GM10847 (cell line): ENCODE data around the gene B4GALT1.

Experiments used
- POLR2A ChIP-seq: IDR thresholded peaks from 2 replicates; pipeline ENCODE4 v1.6.1; 2011; ENCODE audit not compliant: insufficient read length; ENCODE audit errors: extremely low read depth

B4GALT1 gene

GRCh38 chr9:33157960-33158842, 8.9 kb downstream of the B4GALT1 start:
- no peak for TF ChIP-seq POLR2A

GRCh38 chr9:33155393-33155792, 11.7 kb downstream of the B4GALT1 start:
- TF ChIP-seq POLR2A: no peak

GRCh38 chr9:33154371-33154770, 12.8 kb downstream of the B4GALT1 start:
- no peak for TF ChIP-seq POLR2A

- TF ChIP-seq POLR2A: no peak
These were observed 13.5 kb downstream of the B4GALT1 start for GRCh38 chr9:33153666-33154065.

GRCh38 chr9:33153001-33153400, 14.1 kb downstream of the B4GALT1 start:
- TF ChIP-seq POLR2A: no peak

- TF ChIP-seq POLR2A: no peak
These were observed 15.5 kb downstream of the B4GALT1 start for GRCh38 chr9:33151601-33152000.

- TF ChIP-seq POLR2A: no peak
These were observed 16.1 kb downstream of the B4GALT1 start for GRCh38 chr9:33151007-33151557.

GRCh38 chr9:33148367-33149014, 18.6 kb downstream of the B4GALT1 start:
- TF ChIP-seq POLR2A: no peak

- TF ChIP-seq POLR2A: no peak
These were observed 19.5 kb downstream of the B4GALT1 start for GRCh38 chr9:33147416-33148169.

- TF ChIP-seq POLR2A: no peak
These were observed 20.8 kb downstream of the B4GALT1 start for GRCh38 chr9:33146298-33146697.

GRCh38 chr9:33144551-33144950, 22.6 kb downstream of the B4GALT1 start:
- no peak for TF ChIP-seq POLR2A

- no peak for TF ChIP-seq POLR2A
These were observed 23.9 kb downstream of the B4GALT1 start for GRCh38 chr9:33143241-33143661.

- TF ChIP-seq POLR2A: no peak
These were observed 24.6 kb downstream of the B4GALT1 start for GRCh38 chr9:33142535-33142934.

GRCh38 chr9:33140401-33141360, 26.5 kb downstream of the B4GALT1 start:
- TF ChIP-seq POLR2A: no peak
